Mononuclear cell (primary cell): ENCODE data around the gene NDUFS1. TPM values are rescaled to one million over a fixed set of nuclear protein-coding genes. Genes with fewer than 3 reads are reported as not detected.
A peak's percentile ranks its signal among the peaks of the same experiment; 100 is the strongest.
"Not testable (repeated sequence)": the region's sequence is repeated elsewhere in the genome, so short reads cannot be mapped to it uniquely, and the experiment has no call there.

ENCODE experiments used
- H3K27me3 ChIP-seq: 2 replicates; pipeline ENCODE4 v1.6.0; 2011; ENCODE audit warnings: low read length, control low read depth; ENCODE audit not compliant: insufficient read depth
- H3K4me1 ChIP-seq: 2 replicates; pipeline ENCODE4 v1.5.1; 2011; ENCODE audit warnings: mild to moderate bottlenecking, low read length, control low read depth; ENCODE audit not compliant: insufficient read depth
- H3K4me3 ChIP-seq: 2 replicates; pipeline ENCODE4 v1.5.1; 2011; ENCODE audit warnings: mild to moderate bottlenecking, low read length, moderate library complexity
- H3K9me3 ChIP-seq: 2 replicates; pipeline ENCODE4 v1.5.1; 2011; ENCODE audit warnings: low read depth, mild to moderate bottlenecking, control low read depth, low read length
- total RNA-seq: library from RNA; depleted of rRNA; stranded (reverse); fragments of >200 nt; gene quantifications from one replicate; pipeline ENCODE4 v1.2.3, GENCODE V29; 2012

NDUFS1 gene
- total RNA-seq, 1 donor: 41.1 TPM

DNA sequence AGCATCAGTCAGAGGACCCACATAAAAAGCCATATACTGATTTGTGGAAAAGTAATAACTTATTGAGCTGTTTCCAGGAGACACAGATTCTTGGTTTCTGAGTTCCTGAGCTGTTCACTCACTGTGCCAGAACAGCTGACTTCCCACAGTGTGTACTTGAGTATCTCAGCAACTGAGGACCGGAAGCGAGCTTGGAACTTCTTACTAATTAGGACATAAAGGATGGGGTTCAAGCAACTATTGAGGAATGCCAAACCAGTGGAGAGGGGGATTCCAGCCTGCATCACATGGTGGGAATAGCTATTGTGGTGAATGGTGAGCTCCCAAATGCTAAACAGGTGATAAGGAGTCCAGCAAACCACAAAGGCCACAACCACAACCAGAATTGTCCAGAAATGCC, 16.9 kb upstream of the NDUFS1 start:
- H3K9me3 ChIP-seq: no peaks in the 10 kb centered on the region
- H3K27me3 ChIP-seq: no peaks in the 10 kb centered on the region
- H3K4me1 ChIP-seq: no peaks in the 10 kb centered on the region
- no peak overlapping the region for H3K4me3 ChIP-seq

DNA sequence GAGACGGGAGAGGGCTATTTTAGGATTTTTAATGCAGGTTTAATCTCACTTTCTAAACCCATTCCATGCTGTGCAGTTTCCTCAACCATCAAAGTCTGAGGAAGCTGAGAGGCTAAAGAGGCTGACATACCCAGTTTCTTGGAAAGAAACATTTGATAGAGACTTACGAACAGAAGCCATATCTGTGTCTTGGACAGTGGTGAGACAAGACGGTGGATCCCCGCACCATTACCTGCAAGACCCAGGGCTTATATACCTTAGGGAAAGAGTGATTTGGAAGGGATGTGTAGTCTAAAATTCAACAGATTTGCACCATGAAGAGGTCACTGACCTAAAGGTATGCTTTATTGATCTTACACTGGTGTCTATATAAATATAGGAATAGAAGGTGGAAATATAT, 13.9 kb upstream of the NDUFS1 start:
- Histone ChIP-seq H3K9me3 (no peaks in the 10 kb centered on the region), H3K4me3 (no peak overlapping the region), H3K27me3 (no peaks in the 10 kb centered on the region), H3K4me1 (no peaks in the 10 kb centered on the region)

DNA sequence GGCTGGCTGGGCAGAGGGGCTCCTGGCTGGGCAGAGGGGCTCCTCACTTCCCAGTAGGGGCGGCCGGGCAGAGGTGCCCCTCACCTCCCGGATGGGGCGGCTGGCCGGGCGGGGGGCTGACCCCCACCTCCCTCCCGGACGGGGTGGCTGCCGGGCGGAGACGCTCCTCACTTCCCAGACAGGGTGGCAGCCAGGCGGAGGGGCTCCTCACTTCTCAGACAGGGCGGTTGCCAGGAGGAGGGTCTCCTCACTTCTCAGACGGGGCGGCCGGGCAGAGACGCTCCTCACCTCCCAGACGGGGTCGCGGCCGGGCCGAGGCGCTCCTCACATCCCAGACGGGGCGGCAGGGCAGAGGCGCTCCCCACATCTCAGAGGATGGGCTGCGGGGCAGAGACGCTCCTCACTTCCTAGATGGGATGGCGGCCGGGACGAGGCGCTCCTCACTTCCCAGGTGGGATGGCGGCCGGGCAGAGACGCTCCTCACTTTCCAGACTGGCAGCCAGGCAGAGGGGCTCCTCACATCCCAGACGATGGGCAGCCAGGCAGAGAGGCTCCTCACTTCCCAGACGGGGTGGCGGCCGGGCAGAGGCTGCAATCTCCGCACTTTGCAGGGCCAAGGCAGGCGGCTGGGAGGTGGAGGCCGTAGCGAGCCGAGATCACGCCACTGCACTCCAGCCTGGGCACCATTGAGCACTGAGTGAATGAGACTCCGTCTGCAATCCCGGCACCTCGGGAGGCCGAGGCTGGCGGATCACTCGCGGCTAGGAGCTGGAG, 12.6 kb upstream of the NDUFS1 start:
- not testable (repeated sequence) for H3K9me3 ChIP-seq, H3K4me3 ChIP-seq, H3K27me3 ChIP-seq, H3K4me1 ChIP-seq

DNA sequence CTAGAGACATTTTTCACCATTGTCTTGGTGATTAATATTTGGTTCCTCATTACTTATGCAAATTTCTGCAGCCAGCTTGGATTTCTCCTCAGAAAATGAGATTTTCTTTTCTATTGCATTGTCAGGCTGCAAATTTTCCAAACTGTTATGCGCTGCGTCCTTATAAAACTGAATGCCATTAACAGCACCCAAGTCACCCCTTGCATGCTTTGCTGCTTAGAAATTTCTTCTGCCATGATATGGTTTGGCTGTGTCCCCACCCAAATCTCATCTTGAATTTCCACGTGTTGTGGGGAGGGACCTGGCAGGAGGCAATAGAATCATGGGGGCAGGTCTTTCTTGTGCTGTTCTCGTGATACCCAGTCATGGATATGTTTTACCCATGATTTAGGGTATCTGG, 9.0 kb upstream of the NDUFS1 start:
- not testable (repeated sequence) for H3K9me3 ChIP-seq, H3K4me1 ChIP-seq, H3K27me3 ChIP-seq, H3K4me3 ChIP-seq

DNA sequence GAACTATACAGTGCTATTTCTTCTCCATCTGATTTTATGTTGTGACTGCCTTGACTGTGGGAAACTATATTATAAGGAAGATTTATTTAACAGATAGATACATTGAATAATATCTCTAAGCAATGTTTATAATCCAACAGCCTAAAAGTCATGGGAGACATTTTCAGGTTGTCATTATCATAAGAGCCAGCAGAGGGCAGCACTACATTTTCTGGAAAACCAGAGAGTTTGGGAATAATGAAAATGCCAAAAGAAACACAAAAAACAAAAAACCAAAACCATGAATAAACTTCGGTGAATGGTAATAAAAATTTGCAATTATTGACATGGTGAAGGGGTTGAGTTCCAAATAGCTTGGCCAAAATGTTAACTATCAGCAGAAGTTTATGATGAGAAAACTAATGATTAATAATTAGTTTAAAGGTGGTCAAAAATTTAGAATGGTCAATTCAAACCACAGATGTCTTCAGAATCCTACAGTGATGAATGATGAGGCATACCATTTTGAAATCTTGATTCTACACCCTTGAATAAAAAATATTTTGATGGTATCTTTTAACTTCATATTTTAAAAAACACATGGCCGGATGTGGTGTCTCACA, 5.1 kb upstream of the NDUFS1 start:
- Histone ChIP-seq H3K4me3 (no peak overlapping the region), H3K27me3 (no peaks in the 10 kb centered on the region), H3K9me3 (no peaks in the 10 kb centered on the region), H3K4me1 (peaks cover 18% of the 10 kb centered on the region)

DNA sequence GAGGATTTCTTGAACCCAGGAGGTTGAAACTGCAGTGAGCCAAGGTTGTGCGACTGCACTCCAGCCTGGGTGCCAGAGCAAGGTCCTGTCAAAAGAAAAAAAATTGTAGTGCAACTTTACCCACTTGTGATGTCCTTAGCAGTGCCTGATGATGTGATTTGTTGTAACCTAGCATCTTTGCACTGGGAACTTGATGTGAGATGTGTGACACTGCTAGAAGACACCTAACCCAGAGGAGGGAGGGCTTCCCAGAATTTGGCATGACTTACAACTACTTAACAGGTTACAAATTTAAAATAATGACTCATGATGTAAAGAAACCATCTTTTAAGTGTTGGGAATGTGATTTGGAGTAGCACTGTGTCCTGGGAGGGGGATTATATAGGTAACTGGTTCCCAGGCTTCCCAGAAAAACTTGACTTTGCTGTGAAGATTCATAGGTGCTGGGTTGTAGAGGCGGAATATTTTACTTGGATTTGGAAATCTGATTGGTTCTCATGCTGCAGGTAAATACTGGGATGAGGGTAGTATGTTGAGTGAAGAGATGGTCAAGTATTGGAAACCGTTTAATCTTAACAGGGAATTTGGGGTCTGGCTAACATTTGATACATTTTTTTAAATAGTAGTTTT, 4.1 kb upstream of the NDUFS1 start:
- Histone ChIP-seq H3K27me3 (no peaks in the 10 kb centered on the region), H3K4me3 (no peak overlapping the region), H3K4me1 (peaks cover 21% of the 10 kb centered on the region), H3K9me3 (no peaks in the 10 kb centered on the region)

DNA sequence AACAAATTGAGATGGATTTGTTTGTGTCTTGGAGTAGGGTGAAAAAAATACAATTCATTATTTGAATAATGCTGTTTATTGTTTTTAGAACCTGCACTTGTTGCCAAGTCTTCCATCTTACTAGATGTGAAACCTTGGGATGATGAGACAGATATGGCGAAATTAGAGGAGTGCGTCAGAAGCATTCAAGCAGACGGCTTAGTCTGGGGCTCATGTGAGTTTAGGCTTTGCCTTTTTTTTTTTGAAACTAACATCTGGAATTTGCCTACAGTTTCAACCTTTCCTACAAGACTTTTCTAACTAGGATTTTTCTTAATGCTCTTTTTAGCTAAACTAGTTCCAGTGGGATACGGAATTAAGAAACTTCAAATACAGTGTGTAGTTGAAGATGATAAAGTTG, 3.2 kb upstream of the NDUFS1 start:
- H3K27me3 ChIP-seq, H3K9me3 ChIP-seq, H3K4me3 ChIP-seq: not testable (repeated sequence)
- peaks cover 29% of the 10 kb centered on the region for H3K4me1 ChIP-seq

DNA sequence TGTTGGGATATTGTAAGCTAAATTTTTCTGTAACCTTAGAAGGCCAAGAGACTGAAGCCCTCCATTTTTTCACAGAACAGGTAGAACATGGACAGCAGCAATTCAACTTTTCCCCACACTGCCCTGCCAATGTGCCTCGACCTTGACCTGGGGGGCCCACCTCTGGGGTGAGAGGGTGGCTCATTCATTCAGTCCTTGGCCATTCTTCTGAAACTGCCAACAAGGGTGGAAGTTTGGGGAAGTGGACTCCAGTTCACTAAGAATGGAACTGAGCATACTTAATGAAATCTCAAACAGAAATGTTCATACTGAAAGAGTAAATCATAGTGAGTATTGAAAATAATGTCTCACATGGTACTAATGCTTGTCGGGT, 1.5 kb upstream of the NDUFS1 start:
- Histone ChIP-seq H3K4me1 (peaks cover 34% of the 10 kb centered on the region), H3K27me3 (no peaks in the 10 kb centered on the region), H3K4me3 (peak overlapping the region; percentile 97), H3K9me3 (no peaks in the 10 kb centered on the region)

DNA sequence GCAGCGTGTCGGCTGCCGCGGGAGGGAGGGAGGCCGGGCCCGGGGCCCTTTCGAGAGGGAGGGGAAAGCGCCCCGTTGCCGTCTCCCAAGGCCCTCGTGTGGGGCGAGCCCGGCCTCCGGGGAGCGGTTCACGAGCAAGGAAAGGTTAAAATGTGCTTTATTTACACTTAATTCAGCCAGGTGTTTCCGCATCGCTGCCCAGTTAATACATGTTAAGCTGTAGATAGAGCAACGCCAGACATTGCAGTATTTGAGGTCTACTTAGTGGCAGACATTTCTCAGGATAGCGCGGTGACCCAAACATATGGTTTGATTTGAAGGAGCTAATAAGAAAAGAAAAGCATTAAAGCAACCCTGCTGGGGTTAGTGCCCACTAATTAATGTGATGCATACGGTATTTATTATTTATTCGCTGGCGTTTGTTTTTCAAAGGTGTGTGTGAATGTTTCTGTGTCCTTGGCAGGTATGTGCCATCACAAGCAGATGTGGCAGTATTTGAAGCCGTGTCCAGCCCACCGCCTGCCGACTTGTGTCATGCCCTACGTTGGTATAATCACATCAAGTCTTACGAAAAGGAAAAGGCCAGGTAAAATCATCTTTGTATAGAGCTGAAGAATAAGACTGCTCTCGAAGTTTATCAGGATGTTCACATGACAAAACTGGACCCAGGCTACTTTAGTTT, 1.0 kb upstream of the NDUFS1 start:
- Histone ChIP-seq H3K4me1 (peaks cover 34% of the 10 kb centered on the region), H3K27me3 (no peaks in the 10 kb centered on the region), H3K4me3 (peak overlapping the region; percentile 97), H3K9me3 (no peaks in the 10 kb centered on the region)

DNA sequence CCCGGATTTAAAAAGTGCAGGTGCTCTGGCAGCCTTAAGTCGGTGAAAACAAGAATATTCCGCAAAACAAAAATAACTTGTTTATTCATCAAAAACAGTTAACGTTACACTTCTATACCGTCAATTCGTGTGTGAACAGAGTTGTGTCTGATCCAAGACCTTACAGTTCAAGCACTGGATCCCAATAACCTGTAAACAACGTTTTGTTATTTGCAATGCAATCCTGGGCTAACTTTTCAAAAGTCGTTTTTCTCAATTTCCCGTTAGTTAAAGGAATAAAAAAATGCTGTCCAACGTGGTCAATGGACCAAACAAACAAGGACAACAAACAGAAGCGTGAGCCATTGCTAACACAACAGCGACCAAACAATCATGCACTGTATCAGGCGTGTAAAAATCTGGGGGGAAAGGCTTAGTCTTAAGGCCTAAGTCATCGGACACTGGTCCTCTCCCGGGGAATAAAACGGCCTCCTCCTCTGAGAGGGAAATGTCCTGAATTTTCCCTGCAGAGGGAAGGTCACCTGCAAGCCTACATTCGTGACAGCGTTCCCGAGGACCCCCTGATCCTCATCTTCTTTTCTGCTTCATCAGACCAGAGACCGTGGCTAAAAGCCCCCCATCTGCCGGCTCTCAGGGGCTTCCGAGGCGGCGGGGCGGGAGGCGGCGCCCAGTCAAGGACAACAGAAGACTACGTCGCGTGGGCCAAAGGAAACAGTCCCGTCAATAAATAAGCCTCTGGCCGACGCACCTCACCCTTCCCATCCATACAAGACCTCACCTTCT, 490 bp downstream of the NDUFS1 start:
- Histone ChIP-seq H3K27me3 (no peaks in the 10 kb centered on the region), H3K4me3 (peak overlapping the region; percentile 97), H3K4me1 (peaks cover 34% of the 10 kb centered on the region), H3K9me3 (no peaks in the 10 kb centered on the region)

DNA sequence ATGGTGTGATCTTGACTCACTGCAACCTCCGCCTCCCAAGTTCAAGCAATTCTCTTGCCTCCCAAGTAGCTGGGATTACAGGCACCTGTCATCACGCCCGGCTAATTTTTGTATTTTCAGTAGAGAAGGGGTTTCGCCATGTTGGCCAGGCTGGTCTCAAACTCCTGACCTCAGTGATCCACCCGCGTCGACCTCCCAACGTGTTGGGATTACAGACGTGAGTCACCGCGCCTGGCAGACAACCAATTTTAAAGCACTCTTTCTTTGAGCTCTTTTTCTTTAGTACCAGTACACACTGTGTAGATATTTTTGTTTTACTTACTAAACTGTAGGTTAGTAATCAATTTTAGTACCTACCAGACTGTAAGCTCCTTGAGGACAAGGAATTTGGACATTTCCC, 2.2 kb downstream of the NDUFS1 start:
- not testable (repeated sequence) for H3K4me3 ChIP-seq, H3K9me3 ChIP-seq, H3K27me3 ChIP-seq
- peaks cover 34% of the 10 kb centered on the region for H3K4me1 ChIP-seq

DNA sequence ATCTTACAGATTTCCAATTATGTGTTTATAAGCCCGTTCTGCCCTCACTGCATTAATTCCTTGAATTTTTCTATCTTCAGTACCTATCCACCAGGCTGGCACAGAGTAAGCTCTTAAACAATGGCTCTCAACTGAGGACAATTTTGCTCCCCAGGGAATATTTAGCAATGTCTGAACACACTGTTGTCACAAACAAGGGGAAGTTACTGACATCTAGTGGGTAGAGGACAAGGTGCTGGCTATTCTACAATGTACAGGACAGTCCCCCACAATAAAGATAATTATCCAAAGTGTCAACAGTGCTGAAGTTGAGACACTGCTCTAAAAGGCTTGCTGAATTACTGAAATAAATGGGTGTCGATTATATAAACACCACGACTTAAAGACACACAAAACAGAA, 5.0 kb downstream of the NDUFS1 start:
- peaks cover 16% of the 10 kb centered on the region for H3K4me1 ChIP-seq
- no peaks in the 10 kb centered on the region for H3K27me3 ChIP-seq
- no peaks in the 10 kb centered on the region for H3K9me3 ChIP-seq
- H3K4me3 ChIP-seq: no peak overlapping the region

DNA sequence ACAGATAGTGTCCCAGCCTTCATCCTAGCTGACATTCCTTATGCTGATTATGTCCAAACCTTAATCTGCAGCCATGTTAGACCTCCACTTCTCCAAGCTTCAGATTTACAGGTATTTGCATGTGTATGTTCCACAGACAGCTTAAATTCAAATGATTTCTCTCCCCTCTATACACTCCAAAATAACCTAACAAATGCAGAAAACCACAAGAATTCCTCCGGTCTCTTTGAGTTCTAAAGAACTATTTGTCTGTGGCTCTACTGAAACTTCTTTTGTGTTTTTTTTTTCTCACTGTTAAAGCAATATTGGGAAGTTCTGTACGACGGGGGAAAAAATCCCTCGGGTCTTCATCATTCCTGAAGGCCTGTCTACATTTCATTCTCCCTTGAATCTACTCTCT, 8.6 kb downstream of the NDUFS1 start:
- no peak overlapping the region for H3K4me3 ChIP-seq
- H3K4me1 ChIP-seq: no peaks in the 10 kb centered on the region
- no peaks in the 10 kb centered on the region for H3K27me3 ChIP-seq
- no peaks in the 10 kb centered on the region for H3K9me3 ChIP-seq

DNA sequence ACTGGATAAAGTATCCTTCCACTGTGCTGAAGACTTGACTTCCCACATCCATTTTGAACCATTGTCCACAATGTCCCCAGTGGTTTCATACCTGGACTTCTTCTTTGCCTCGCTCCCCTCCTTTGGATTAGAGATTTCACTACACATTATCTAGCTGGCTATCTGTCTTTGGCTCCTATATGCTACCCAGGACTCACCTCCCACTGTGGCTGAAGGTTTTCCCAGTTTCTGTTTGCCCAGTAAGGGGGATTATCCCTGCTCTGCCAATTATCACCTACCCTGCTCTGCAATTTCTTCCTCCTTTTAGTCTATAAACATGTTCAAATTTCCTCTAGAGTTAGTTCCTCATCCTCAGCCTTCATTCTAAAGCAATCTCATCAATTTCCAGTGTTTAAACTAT, 9.1 kb downstream of the NDUFS1 start:
- no peaks in the 10 kb centered on the region for H3K27me3 ChIP-seq
- no peaks in the 10 kb centered on the region for H3K9me3 ChIP-seq
- no peaks in the 10 kb centered on the region for H3K4me1 ChIP-seq
- H3K4me3 ChIP-seq: no peak overlapping the region

DNA sequence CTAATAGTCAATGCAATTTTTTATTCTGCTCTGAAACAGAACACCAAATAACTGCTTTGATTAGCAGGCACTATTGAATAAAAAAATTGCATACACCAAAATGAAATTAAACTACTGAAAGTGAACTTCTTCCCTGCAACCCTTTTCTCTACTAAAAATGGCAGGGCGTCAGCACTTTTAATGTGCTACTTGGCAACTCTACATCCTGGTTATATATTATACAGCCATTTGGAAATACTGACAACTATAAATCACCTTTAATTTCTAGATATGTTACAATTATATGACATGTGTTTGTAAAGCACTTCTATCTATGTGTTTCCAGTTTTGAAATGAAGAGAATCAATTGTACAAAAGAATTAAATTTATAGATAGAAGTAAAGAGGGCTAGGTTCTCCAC, 9.9 kb downstream of the NDUFS1 start:
- no peaks in the 10 kb centered on the region for H3K27me3 ChIP-seq
- H3K4me3 ChIP-seq: no peak overlapping the region
- no peaks in the 10 kb centered on the region for H3K9me3 ChIP-seq
- H3K4me1 ChIP-seq: no peaks in the 10 kb centered on the region
